HT1080 (cell line): ENCODE measurements around the gene SF3B6. TPM values are rescaled to one million over a fixed set of nuclear protein-coding genes. Genes with fewer than 3 reads are reported as not detected.
A peak's percentile ranks its signal among the peaks of the same experiment; 100 is the strongest.

ENCODE experiments used
- DNase-seq: peaks from one replicate; pipeline ENCODE4 v3.0.0-alpha.2; 2015; ENCODE audit warnings: low read depth
- small RNA-seq: library from RNA; depleted of rRNA; stranded (forward); fragments of <200 nt; gene quantifications from one replicate; pipeline ENCODE3, GENCODE V24; 2014
- total RNA-seq: library from RNA; depleted of rRNA; stranded (reverse); fragments of >200 nt; shearing (Covaris generic); gene quantifications from 2 replicates; pipeline ENCODE4 v1.2.3, GENCODE V29; 2014; rRNA removed

The SF3B6 gene
- total RNA-seq, 1 experiment from 2014 or later = 286 TPM

- DNase-seq = peak; percentile 70
Observed at GRCh38 chr2:24021122-24021998, 54.8 kb downstream of the SF3B6 start.

DNA sequence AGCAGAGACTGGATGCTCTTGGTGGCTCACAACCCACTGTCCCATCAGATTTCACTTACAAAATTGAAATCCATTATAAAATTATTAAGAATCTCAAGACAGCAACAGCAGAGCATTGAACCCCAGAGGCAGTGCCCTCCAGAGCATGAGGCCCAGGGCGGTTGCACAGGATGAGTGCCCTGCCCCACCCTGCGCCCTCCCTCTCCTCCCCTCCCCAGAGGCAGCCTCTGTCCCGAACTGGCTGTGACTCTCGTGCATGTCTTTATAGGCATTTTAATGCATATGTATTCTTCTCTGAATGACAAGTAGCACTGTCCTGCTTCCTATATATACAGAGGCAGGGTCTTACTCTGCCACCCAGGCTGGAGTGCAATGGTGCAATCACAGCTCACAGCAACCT, 55.9 kb downstream of the SF3B6 start:
- no peak for DNase-seq

GRCh38 chr2:24019729-24020128, 56.4 kb downstream of the SF3B6 start:
- no peak for DNase-seq

DNA sequence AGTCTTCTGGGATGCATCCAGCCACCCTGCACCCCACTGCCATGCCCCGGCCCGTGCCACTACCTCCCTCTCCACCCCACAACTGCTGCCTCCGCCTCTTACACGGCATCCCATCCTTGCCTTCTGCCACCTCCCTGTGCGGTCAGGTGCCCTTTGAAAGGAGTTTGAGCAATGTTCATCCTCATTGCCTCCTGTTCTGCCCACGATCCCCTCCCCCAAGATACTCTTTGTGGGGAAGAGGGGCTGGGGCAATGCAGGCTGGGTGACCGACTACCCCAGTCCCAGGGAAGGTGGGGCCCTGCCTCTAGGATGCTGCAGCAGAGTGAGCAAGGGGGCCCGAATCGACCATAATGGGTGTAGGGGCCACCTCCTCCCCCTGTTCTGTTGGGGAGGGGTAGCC, 57.9 kb downstream of the SF3B6 start:
- DNase-seq = no peak

- DNase-seq = no peak
Observed at GRCh38 chr2:24017711-24018110, 58.4 kb downstream of the SF3B6 start.

Small RNA genes lying within 50 kb of the gene (small RNA-seq; reads per million reads assigned to genes)
- not detected for gene RNU6-370P

Other genes with a start within 250 kb of the SF3B6 start
- gene ATAD2B, start 149.2 kb downstream of the SF3B6 start, total RNA-seq = 2.2 and 6.8 TPM in 2 replicates
- 9.9 and 11.3 TPM in 2 replicates for gene UBXN2A, start 135.9 kb downstream of the SF3B6 start, total RNA-seq
- gene MFSD2B, start 66.2 kb downstream of the SF3B6 start, total RNA-seq = 0.07 TPM in 1 of 2 replicates, not detected in the other
- 13.7 and 14.6 TPM in 2 replicates for gene WDCP, start 28.9 kb downstream of the SF3B6 start, total RNA-seq
- 0.56 and 0.63 TPM in 2 replicates for gene FKBP1B, start 26.6 kb downstream of the SF3B6 start, total RNA-seq
- 57.1 and 57.2 TPM in 2 replicates for gene TP53I3, start 8.5 kb upstream of the SF3B6 start, total RNA-seq
- gene PFN4, start 47.0 kb upstream of the SF3B6 start, total RNA-seq = 0.42 TPM in 1 of 2 replicates, not detected in the other
- 0.27 and 0.47 TPM in 2 replicates for gene FAM228B, start 47.1 kb upstream of the SF3B6 start, total RNA-seq
- not detected in 2 replicates for gene FAM228A, start 98.7 kb upstream of the SF3B6 start, total RNA-seq